ENCODE data around the gene UGT1A9. TPM values are rescaled to one million over a fixed set of nuclear protein-coding genes. Genes with fewer than 3 reads are reported as not detected.

UGT1A9 gene
- polyA plus RNA-seq, 1 donor (not counting 4 experiments of a cell fraction or from before 2014, with no cell fraction given) = not detected

GRCh38 chr2:233658610-233659009 is 13.1 kb upstream of the UGT1A9 start:
- H4K20me1 ChIP-seq (ENCODE audit: control insufficient read depth, extremely low read depth, insufficient read depth, low read length) = no peaks in the 10 kb centered on the region
- H2AFZ ChIP-seq (ENCODE audit: control insufficient read depth, low read length) = no peak overlapping the region
- dilution Hi-C loops (cut with MboI; ENCODE audit: extremely low pct_ligation_motif_present, low sequenced_read_pairs) = no loop called here
- H3K9ac ChIP-seq (ENCODE audit: control insufficient read depth, extremely low read depth, insufficient read depth, low read length) = no peak overlapping the region
- no peak overlapping the region for H3K27ac ChIP-seq (ENCODE audit: control insufficient read depth, insufficient read depth, low read length)
- no peaks in the 10 kb centered on the region for H3K9me3 ChIP-seq (ENCODE audit: control insufficient read depth, low read depth, low read length)
- H3K36me3 ChIP-seq (ENCODE audit: control insufficient read depth in 2 of 2, extremely low read depth in 1 of 2, insufficient read depth in 2 of 2, low read length in 2 of 2) = no peaks in the 10 kb centered on the region
- FAIRE-seq (no peak), DNase-seq (ENCODE audit: low read depth, low spot score) (no peak)
- H3K27me3 ChIP-seq (ENCODE audit: control insufficient read depth, extremely low read depth, insufficient read depth, low read length) = no peaks in the 10 kb centered on the region
- no peaks in the 10 kb centered on the region for H3K79me2 ChIP-seq (ENCODE audit: control insufficient read depth, insufficient read depth, low read length)
- no peak overlapping the region for H3K4me2 ChIP-seq (ENCODE audit: control insufficient read depth, extremely low read depth, insufficient read depth, low read depth, low read length)
- no peaks in the 10 kb centered on the region for H3K4me1 ChIP-seq (ENCODE audit: control insufficient read depth, extremely low read depth, insufficient read depth, low read length)
- TF ChIP-seq CTCF (optimal IDR thresholded peaks at IDR 0.05 in 1 of 3, IDR thresholded peaks at IDR 0.05 in 1 of 3, conservative IDR thresholded peaks at IDR 0.05 in 1 of 3; ENCODE audit: extremely low read depth in 1 of 3, insufficient read depth in 2 of 3, low read length in 3 of 3) (no peak), EZH2 (IDR thresholded peaks at IDR 0.05; ENCODE audit: low read length) (no peak)
- no peak overlapping the region for H3K4me3 ChIP-seq (ENCODE audit: control insufficient read depth in 2 of 3, extremely low read depth in 1 of 3, insufficient read depth in 2 of 3, low read depth in 1 of 3, low read length in 3 of 3)
- no peaks in the 10 kb centered on the region for H3K9me1 ChIP-seq (ENCODE audit: control insufficient read depth, extremely low read depth, insufficient read depth, low read length)

GRCh38 chr2:233663911-233664310 is 7.8 kb upstream of the UGT1A9 start:
- no peak for DNase-seq (ENCODE audit: low read depth, low spot score)
- no peaks in the 10 kb centered on the region for H3K4me1 ChIP-seq (ENCODE audit: control insufficient read depth, extremely low read depth, insufficient read depth, low read length)

More at GRCh38 chr2:233663911-233664310, 7.8 kb upstream of the UGT1A9 start:
- Histone ChIP-seq H4K20me1 (ENCODE audit: control insufficient read depth, extremely low read depth, insufficient read depth, low read length) (no peaks in the 10 kb centered on the region), H3K4me2 (ENCODE audit: control insufficient read depth, extremely low read depth, insufficient read depth, low read depth, low read length) (no peak overlapping the region), H3K27me3 (ENCODE audit: control insufficient read depth, extremely low read depth, insufficient read depth, low read length) (no peaks in the 10 kb centered on the region), H3K27ac (ENCODE audit: control insufficient read depth, insufficient read depth, low read length) (no peak overlapping the region), H3K9me1 (ENCODE audit: control insufficient read depth, extremely low read depth, insufficient read depth, low read length) (no peaks in the 10 kb centered on the region), H3K9me3 (ENCODE audit: control insufficient read depth, low read depth, low read length) (no peaks in the 10 kb centered on the region), H2AFZ (ENCODE audit: control insufficient read depth, low read length) (no peak overlapping the region), H3K4me3 (ENCODE audit: control insufficient read depth in 2 of 3, extremely low read depth in 1 of 3, insufficient read depth in 2 of 3, low read depth in 1 of 3, low read length in 3 of 3) (no peak overlapping the region), H3K36me3 (ENCODE audit: control insufficient read depth in 2 of 2, extremely low read depth in 1 of 2, insufficient read depth in 2 of 2, low read length in 2 of 2) (no peaks in the 10 kb centered on the region), H3K79me2 (ENCODE audit: control insufficient read depth, insufficient read depth, low read length) (no peaks in the 10 kb centered on the region), H3K9ac (ENCODE audit: control insufficient read depth, extremely low read depth, insufficient read depth, low read length) (no peak overlapping the region)
- no peak for TF ChIP-seq CTCF (optimal IDR thresholded peaks at IDR 0.05 in 1 of 3, IDR thresholded peaks at IDR 0.05 in 1 of 3, conservative IDR thresholded peaks at IDR 0.05 in 1 of 3; ENCODE audit: extremely low read depth in 1 of 3, insufficient read depth in 2 of 3, low read length in 3 of 3)
- no peak for TF ChIP-seq EZH2 (IDR thresholded peaks at IDR 0.05; ENCODE audit: low read length)
- no peak for FAIRE-seq
- dilution Hi-C loops (cut with MboI; ENCODE audit: extremely low pct_ligation_motif_present, low sequenced_read_pairs) = no loop called here

All from keratinocyte (primary cell).